Mesendoderm (in vitro differentiated cells): ENCODE measurements around the gene EVX1.

ENCODE experiments used
- DNase-seq: peaks from one replicate; pipeline ENCODE4 v3.0.0; 2013
- H2AK5ac ChIP-seq: 2 replicates; pipeline ENCODE4 v1.6.1; 2013; ENCODE audit warnings: low read length, inconsistent platforms
- H2BK120ac ChIP-seq: 2 replicates; pipeline ENCODE4 v1.6.1; 2013; ENCODE audit warnings: low read depth, mild to moderate bottlenecking, low read length, moderate library complexity, mixed read lengths
- H2BK15ac ChIP-seq: replicated peaks from 2 replicates; pipeline ENCODE4 v1.6.1; 2013; ENCODE audit warnings: low read depth, mild to moderate bottlenecking, moderate library complexity
- H2BK5ac ChIP-seq: 2 replicates; pipeline ENCODE4 v1.6.1; 2013; ENCODE audit warnings: low read length, inconsistent platforms
- H3K18ac ChIP-seq: 2 replicates; pipeline ENCODE4 v1.6.1; 2013; ENCODE audit warnings: mild to moderate bottlenecking, low read length, mixed read lengths
- H3K23ac ChIP-seq: one replicate; pipeline ENCODE4 v1.6.1; 2013; ENCODE audit warnings: low read length
- H3K27ac ChIP-seq: 2 replicates; pipeline ENCODE4 v1.5.1; 2013; ENCODE audit warnings: low read depth, mild to moderate bottlenecking, inconsistent platforms, low read length, moderate library complexity
- H3K27me3 ChIP-seq: 2 replicates; pipeline ENCODE4 v1.6.1; 2013; ENCODE audit warnings: low read length, control low read depth, mild to moderate bottlenecking, inconsistent platforms; ENCODE audit not compliant: insufficient read depth, poor library complexity
- H3K36me3 ChIP-seq: 2 replicates; pipeline ENCODE4 v1.6.1; 2013; ENCODE audit warnings: low read length, inconsistent platforms; ENCODE audit not compliant: control insufficient read depth, insufficient read depth
- H3K4ac ChIP-seq: one replicate; pipeline ENCODE4 v1.6.1; 2013; ENCODE audit warnings: low read depth, mild to moderate bottlenecking, low read length, moderate library complexity
- H3K4me1 ChIP-seq: 2 replicates; pipeline ENCODE4 v1.6.1; 2013; ENCODE audit warnings: low read depth, low read length, inconsistent platforms; ENCODE audit not compliant: control insufficient read depth
- H3K4me2 ChIP-seq: 2 replicates; pipeline ENCODE4 v1.6.1; 2013; ENCODE audit warnings: low read length
- H3K4me3 ChIP-seq: 2 replicates; pipeline ENCODE4 v1.5.1; 2013; ENCODE audit warnings: mild to moderate bottlenecking, low read length
- H3K56ac ChIP-seq: one replicate; pipeline ENCODE4 v1.6.1; 2013; ENCODE audit warnings: low read length
- H3K79me1 ChIP-seq: 2 replicates; pipeline ENCODE4 v1.6.1; 2013; ENCODE audit warnings: low read length, inconsistent platforms
- H3K79me2 ChIP-seq: 2 replicates; pipeline ENCODE4 v1.6.1; 2013; ENCODE audit warnings: mild to moderate bottlenecking, low read length; ENCODE audit not compliant: control insufficient read depth, insufficient read depth
- H3K9ac ChIP-seq: 2 replicates; pipeline ENCODE4 v1.6.1; 2013; ENCODE audit warnings: low read length, inconsistent platforms
- H4K5ac ChIP-seq: one replicate; pipeline ENCODE4 v1.6.1; 2013; ENCODE audit warnings: low read length
- H4K8ac ChIP-seq: one replicate; pipeline ENCODE4 v1.6.1; 2013; ENCODE audit warnings: low read depth, mild to moderate bottlenecking, control low read depth, low read length, moderate library complexity
- WGBS: extraction: QIAGEN DNeasy Blood & Tissue Kit; methylation state at CpG from one replicate; pipeline ENCODE4 v1.1.7; 2013; ENCODE audit warnings: low lambda C conversion rate, missing lambda C conversion rate; ENCODE audit not compliant: insufficient coverage; ENCODE audit errors: extremely low coverage; 5-methylcytosine and 5-hydroxymethylcytosine counted together

Gene EVX1

GRCh38 chr7:27200761-27201579 lies 41.6 kb upstream of the EVX1 start:
- Histone ChIP-seq H2BK15ac (no peak overlapping the region), H3K4me1 (peaks cover 3% of the 10 kb centered on the region), H3K4ac (no peak overlapping the region), H3K56ac (no peak overlapping the region), H3K27me3 (peaks cover 76% of the 10 kb centered on the region), H3K23ac (no peak overlapping the region), H3K18ac (no peak overlapping the region), H3K9ac (peak overlapping the region; percentile 0), H3K27ac (no peak overlapping the region), H2AK5ac (no peak overlapping the region), H3K4me3 (no peak overlapping the region), H3K79me2 (no peaks in the 10 kb centered on the region), H3K36me3 (no peaks in the 10 kb centered on the region), H4K5ac (no peak overlapping the region), H2BK120ac (no peak overlapping the region), H4K8ac (no peak overlapping the region), H2BK5ac (no peak overlapping the region), H3K4me2 (no peak overlapping the region), H3K79me1 (no peaks in the 10 kb centered on the region)
- DNase-seq, result no peak
- WGBS, result no CpG with 5 or more reads among the region's 14 CpGs

GRCh38 chr7:27201580-27202017 lies 41.0 kb upstream of the EVX1 start:
- no peaks in the 10 kb centered on the region for H3K79me2 ChIP-seq
- no peak overlapping the region for H3K23ac ChIP-seq
- no peak overlapping the region for H3K56ac ChIP-seq
- H3K4me2 ChIP-seq, result no peak overlapping the region
- H4K5ac ChIP-seq, result no peak overlapping the region
- H4K8ac ChIP-seq, result no peak overlapping the region
- H3K4ac ChIP-seq, result no peak overlapping the region
- no peaks in the 10 kb centered on the region for H3K36me3 ChIP-seq
- H2AK5ac ChIP-seq, result no peak overlapping the region
- H3K79me1 ChIP-seq, result no peaks in the 10 kb centered on the region
- H2BK15ac ChIP-seq, result no peak overlapping the region
- no CpG with 5 or more reads among the region's 4 CpGs for WGBS
- H3K4me1 ChIP-seq, result peaks cover 3% of the 10 kb centered on the region
- H3K18ac ChIP-seq, result no peak overlapping the region
- no peak for DNase-seq
- no peak overlapping the region for H3K27ac ChIP-seq
- no peak overlapping the region for H2BK5ac ChIP-seq
- peaks cover 81% of the 10 kb centered on the region for H3K27me3 ChIP-seq
- H3K9ac ChIP-seq, result no peak overlapping the region
- no peak overlapping the region for H2BK120ac ChIP-seq
- no peak overlapping the region for H3K4me3 ChIP-seq

GRCh38 chr7:27202018-27202861 lies 40.4 kb upstream of the EVX1 start:
- Histone ChIP-seq H3K79me1 (no peaks in the 10 kb centered on the region), H3K4me1 (peaks cover 3% of the 10 kb centered on the region), H3K4ac (no peak overlapping the region), H3K56ac (no peak overlapping the region), H2AK5ac (no peak overlapping the region), H3K23ac (no peak overlapping the region), H4K8ac (no peak overlapping the region), H3K9ac (no peak overlapping the region), H3K4me3 (no peak overlapping the region), H2BK120ac (no peak overlapping the region), H3K4me2 (no peak overlapping the region), H3K79me2 (no peaks in the 10 kb centered on the region), H2BK5ac (no peak overlapping the region), H3K27ac (no peak overlapping the region), H3K27me3 (peaks cover 86% of the 10 kb centered on the region), H4K5ac (no peak overlapping the region), H3K36me3 (no peaks in the 10 kb centered on the region), H3K18ac (no peak overlapping the region), H2BK15ac (no peak overlapping the region)
- no peak for DNase-seq
- WGBS, result no CpG with 5 or more reads among the region's 30 CpGs

GRCh38 chr7:27202862-27203134 lies 39.8 kb upstream of the EVX1 start:
- no peak overlapping the region for H2BK5ac ChIP-seq
- no peak overlapping the region for H3K27ac ChIP-seq
- no peak overlapping the region for H2AK5ac ChIP-seq
- no peaks in the 10 kb centered on the region for H3K79me2 ChIP-seq
- no peak overlapping the region for H3K4me3 ChIP-seq
- no peak for DNase-seq
- no peak overlapping the region for H2BK120ac ChIP-seq
- H4K8ac ChIP-seq, result no peak overlapping the region
- no peak overlapping the region for H3K23ac ChIP-seq
- H4K5ac ChIP-seq, result no peak overlapping the region
- H3K9ac ChIP-seq, result no peak overlapping the region
- H3K4ac ChIP-seq, result no peak overlapping the region
- no CpG with 5 or more reads among the region's 3 CpGs for WGBS
- peaks cover 3% of the 10 kb centered on the region for H3K4me1 ChIP-seq
- H2BK15ac ChIP-seq, result no peak overlapping the region
- H3K4me2 ChIP-seq, result no peak overlapping the region
- no peak overlapping the region for H3K18ac ChIP-seq
- no peaks in the 10 kb centered on the region for H3K79me1 ChIP-seq
- peaks cover 86% of the 10 kb centered on the region for H3K27me3 ChIP-seq
- no peaks in the 10 kb centered on the region for H3K36me3 ChIP-seq
- no peak overlapping the region for H3K56ac ChIP-seq

DNA sequence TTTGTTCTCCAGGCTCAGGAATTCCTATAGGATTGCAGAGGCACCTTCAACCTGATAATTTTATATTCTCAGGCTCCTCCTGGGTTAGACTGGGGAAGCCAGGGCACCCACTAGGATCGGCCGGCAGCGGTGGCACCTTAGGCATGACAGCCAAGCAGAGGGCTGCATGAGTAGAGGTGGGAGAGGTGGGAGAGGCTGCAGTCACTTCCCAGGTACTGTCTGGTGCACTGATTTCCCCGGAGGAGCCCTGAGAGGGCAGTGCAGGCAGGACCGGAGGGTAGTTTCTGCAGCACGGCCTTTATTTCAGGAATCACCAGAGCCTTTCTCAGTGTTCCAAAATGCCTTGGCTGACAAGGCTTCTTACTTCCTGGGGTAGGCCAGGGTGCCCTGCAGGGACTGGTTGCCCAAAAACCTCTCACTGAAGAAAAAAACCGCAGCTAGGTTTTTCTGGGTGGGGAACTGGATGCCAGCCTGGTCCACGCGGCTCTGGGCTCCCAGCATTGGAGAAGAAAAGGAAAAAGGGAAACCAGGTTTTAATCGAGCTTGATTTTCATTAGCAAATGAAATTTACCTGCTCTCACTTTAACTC lies 39.1 kb upstream of the EVX1 start:
- no peak overlapping the region for H3K18ac ChIP-seq
- no peak overlapping the region for H4K8ac ChIP-seq
- H3K27ac ChIP-seq, result no peak overlapping the region
- no peak overlapping the region for H2BK5ac ChIP-seq
- H3K23ac ChIP-seq, result no peak overlapping the region
- H3K9ac ChIP-seq, result no peak overlapping the region
- H3K4me3 ChIP-seq, result no peak overlapping the region
- no peak overlapping the region for H4K5ac ChIP-seq
- H3K4ac ChIP-seq, result no peak overlapping the region
- no peak for DNase-seq
- no peak overlapping the region for H3K56ac ChIP-seq
- no CpG with 5 or more reads among the region's 10 CpGs for WGBS
- peaks cover 85% of the 10 kb centered on the region for H3K27me3 ChIP-seq
- H3K4me1 ChIP-seq, result peaks cover 3% of the 10 kb centered on the region
- H3K79me2 ChIP-seq, result no peaks in the 10 kb centered on the region
- H2AK5ac ChIP-seq, result no peak overlapping the region
- no peaks in the 10 kb centered on the region for H3K79me1 ChIP-seq
- H3K4me2 ChIP-seq, result no peak overlapping the region
- no peak overlapping the region for H2BK15ac ChIP-seq
- H3K36me3 ChIP-seq, result no peaks in the 10 kb centered on the region
- no peak overlapping the region for H2BK120ac ChIP-seq
